Measurements from ENCODE around the gene MAN1A1. TPM values are rescaled to one million over a fixed set of nuclear protein-coding genes. Genes with fewer than 3 reads are reported as not detected.
"Not testable (repeated sequence)": the region's sequence is repeated elsewhere in the genome, so short reads cannot be mapped to it uniquely, and the experiment has no call there.

The MAN1A1 gene
- total RNA-seq, 1 donor from 2014 or later: 57.9 TPM

- peak; percentile 78 for DNase-seq
Observed at GRCh38 chr6:119170447-119171087, 179.0 kb downstream of the MAN1A1 start.

DNA sequence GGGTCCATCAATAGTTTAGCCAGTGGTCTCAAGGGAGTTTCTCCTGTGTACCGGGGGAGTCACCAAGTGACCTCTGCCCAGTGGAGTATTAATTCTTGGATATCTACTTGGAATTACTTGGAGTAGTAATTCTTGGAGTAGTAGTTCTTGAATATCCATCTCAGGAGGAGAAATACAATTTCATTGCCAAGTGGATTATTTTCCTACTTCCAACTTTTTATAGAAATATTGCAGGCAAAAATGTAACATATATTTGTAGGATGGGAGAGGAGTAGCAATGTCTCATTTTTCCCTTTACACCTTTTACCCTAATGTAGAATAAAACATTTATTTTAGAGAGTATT lies 179.5 kb downstream of the MAN1A1 start:
- peak; percentile 78 for DNase-seq

DNA sequence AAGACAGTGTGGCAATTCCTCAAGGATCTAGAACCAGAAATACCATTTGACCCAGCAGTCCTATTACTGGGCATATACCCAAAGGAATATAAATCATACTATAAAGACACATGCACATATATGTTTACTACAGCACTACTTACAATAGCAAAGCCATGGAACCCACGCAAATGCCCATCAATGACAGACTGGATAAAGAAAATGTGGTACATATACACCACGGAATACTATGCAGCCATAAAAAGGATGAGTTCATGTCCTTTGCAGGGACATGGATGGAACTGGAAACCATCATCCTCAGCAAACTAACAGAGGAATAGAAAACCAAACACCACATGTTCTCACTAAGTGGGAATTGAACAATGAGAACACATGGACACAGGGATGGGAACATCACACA lies 180.2 kb downstream of the MAN1A1 start:
- not testable (repeated sequence) for DNase-seq

DNA sequence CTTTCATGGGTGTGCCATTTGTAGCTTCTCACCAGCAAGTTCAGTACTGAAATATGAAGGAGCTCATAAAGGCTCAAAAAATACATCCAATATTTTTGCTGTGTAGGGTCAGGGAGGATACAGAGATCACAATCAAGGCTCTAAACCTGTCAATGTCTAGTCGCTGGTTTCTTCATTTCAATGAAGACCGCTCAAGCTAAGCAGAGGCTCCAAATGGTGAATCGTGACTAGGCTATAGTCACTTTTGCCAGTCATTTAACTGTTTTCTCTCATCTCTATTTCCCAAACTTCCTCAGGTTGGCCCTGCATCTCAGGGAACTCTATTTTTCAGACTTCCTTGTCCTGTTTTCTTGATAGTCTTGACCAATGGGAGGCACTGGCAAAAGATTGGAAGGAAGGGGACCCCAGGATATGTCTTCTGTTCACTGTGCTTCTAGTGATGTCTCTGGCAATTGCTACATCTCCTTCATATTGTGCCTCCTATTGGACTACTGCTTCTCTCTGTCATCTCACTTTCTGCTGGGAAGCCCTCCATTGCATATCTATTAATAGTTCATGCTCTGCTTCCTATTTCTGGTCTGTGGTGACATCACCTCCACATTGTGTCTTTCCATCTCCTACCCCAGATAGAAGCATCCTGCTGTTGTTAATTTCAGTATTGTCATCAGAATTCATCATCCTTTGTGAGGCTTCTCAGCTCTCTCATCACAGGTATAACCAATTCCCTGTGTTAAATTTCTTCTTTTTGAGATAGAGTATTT lies 183.4 kb downstream of the MAN1A1 start:
- DNase-seq: no peak

DNA sequence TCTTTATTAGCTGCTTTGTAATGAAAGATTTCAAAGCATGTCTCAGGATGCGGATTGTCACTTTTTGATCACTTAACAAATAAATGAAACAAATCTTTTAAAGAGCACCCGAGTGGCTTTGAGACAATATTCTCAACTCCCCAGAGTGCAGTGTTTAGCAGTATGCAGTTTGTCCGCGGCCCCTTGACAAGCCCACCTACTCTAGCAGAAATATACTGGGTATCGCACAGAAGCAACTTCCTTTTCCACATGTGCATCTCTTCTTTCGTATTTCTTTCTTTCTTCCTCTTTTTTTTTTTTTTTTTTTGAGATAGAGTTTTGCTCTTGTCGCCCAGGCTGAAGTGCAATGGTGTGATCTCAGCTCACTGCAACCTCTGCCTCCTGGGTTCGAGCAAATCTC lies 186.6 kb downstream of the MAN1A1 start:
- no peak for DNase-seq

GRCh38 chr6:119162134-119162775 lies 187.3 kb downstream of the MAN1A1 start:
- no peak for DNase-seq

DNA sequence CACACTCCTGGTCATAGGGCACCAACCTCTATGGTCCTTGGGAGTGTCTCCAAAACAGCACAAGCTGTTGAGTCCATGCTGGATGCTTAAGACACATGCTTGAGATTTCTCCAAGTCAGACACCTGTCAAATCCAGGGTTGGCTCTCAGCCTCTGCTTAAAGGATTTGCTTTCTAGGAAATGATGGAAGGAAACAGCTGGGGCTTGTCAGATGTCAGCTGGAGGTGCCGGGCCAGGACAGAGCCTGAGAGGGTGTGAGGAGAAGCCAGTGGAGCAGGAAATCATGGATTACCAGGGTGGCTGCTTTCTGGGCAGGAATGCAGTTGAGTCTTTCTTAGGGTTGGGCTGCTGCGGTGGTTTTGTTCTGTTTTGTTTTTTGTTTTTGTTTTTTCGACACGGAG lies 188.1 kb downstream of the MAN1A1 start:
- DNase-seq: no peak

GRCh38 chr6:119160911-119161310 lies 188.7 kb downstream of the MAN1A1 start:
- no peak for DNase-seq

- DNase-seq: peak; percentile 38
Observed at GRCh38 chr6:119158057-119158848, 191.3 kb downstream of the MAN1A1 start.

DNA sequence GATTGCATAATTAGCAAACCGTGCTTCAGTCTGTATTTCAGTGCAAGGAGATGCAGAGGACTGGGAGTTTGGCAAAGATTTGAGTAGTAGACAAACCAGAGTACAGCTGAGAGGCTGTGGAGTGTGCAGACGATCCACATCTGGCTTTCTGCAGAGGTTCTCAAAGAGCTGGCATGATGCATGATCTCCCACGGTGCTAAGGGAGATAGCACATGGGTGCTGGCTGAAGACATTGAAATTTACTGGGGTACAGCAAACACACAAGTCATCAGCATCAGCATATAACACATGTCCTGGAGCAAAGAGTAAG lies 192.1 kb downstream of the MAN1A1 start:
- DNase-seq: peak; percentile 9

DNA sequence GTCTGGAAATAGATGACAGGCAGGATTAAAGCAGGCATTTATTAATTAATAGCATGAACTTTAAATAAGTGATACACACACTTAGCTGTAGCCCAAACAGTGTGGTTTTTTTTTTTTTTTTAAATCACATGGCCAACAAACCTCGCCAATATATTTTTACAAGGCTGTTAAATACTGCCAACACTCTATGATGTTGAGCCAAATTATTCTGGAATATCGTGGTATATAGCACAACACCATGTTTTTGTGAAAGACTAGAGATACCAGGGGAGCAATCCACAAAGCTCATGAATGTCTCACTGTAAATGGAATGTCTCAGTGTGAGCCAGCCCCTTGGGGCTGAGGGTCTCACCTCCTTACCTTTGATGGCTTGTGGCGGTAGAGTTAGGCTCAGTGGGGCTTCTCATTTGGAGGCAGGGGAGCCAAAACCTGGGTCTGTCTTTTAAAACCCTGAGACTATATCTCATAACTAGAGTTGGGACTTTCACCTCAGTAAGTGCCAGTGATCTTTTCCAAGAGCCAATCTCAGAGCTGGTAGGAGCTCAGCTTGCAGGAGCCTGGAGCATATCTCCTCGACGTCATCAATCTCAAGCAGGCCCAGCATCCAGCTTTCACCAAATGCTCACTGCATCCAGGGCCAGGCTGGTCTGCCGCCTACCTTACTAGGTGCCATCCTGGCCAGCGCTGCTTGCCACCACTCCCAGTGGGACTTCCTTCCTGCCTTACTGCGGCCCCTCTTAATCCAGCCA lies 192.6 kb downstream of the MAN1A1 start:
- DNase-seq: no peak

- DNase-seq: not testable (repeated sequence)
Observed at GRCh38 chr6:119156082-119156481, 193.5 kb downstream of the MAN1A1 start.

- no peak for DNase-seq
Observed at GRCh38 chr6:119152187-119152586, 197.4 kb downstream of the MAN1A1 start.

DNA sequence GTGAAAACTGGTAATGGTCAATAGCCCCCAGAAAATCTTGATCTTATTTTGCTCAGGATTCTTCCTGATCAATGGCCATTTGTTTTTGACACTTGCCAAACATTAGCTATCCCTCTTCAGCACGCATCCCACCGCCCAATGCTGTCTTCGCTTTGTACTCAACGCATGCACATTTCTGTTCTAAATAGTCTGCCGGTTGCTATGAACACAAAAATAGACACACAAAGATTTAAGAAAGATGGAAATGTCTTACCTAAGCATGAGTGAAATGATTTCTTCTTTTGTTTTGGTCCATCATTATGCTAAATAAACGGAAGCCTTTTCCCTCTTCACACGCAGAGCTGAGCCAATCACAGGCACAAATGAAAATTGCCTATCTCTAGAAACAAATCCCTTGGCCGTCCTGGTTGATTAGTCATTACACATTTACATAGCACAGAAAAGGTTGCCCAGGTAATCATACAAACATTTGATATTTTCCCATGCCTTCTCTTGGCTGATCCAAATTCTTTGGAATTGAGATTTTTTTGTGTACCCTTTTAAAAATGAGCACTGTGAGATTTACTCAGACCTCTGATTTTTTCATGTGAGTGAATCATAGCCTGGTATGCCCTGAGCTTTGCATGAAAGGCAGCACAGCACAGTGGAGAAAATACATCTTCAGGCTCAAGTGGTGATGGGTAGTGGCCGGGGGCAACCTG lies 200.6 kb downstream of the MAN1A1 start:
- DNase-seq: no peak

DNA sequence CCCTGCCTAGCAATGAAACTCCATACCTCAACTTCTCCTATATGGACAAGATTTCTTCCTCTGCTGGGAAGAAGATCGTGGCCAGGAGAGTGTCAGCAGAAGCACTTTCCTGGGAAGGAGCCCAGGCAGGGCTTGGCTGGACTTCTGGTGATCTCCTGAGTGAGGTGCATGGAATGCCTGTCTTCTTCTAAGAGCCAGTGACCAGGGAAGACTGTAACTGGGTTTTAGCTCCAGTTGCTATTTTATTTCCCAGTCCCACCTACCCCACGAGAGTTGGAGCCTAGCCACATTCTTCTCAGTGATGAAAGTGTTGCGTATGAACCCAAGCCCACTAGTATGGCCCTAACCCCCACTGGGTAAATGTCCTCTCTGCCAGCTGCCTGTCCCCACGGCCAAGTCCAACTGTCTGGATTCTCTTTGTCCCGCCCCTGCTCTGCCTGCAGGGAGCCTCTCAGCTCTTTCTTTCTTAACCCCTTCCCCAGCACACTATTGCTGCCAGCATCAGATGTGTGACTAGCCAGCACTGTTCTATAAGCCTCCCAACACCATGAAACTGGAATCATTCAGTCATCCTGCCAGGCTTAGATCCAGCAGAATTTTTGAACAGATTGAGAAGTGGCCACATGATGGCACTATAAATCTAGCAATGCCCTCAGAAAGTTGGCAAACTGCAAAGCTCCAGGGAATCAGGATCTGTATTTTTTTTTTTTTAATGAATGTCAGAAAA lies 201.3 kb downstream of the MAN1A1 start:
- DNase-seq: peak; percentile 84

DNA sequence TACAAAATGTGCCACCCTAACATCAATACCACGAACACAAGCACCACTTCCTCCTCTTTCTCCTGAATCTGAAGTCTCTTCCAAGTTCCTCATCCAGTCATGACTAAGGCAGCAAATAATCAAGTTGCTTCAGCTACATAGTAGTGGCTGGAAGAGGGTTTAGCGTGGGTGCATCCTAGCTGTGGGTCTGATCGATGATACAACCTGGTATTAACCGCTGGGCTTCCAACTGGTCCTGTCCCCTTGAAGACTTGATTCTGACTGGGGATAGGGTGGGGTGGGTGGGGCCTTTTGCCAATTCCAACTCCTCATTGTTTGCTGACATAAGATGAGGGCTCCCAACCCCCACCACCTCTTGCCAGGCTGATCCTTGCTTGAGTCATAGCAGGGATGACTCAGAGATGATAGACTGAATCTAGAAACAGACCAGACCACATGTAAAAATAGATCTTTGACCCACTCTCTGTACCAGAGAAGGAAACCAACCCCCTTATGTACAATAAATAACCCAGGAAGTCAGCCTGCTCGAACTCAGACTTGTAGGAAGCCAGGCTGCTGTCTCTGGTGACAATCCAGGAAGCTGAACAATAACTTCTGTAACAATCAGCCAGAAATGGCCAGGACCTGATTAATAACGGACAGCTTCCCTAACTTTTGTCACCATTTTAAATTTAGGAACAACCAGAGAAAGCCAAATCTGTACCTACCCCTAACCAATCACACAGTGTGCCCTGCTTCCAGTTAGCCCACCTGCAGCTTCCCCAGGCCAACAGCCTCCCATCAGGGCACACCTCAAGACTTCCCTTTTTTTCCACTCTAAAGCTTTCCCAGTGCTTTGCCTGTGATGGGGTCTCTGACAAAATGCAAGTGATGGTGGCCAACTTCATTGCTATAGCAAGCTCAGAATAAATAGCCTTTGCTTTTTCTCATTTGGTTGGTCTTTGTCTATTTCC lies 202.2 kb downstream of the MAN1A1 start:
- no peak for DNase-seq

- no peak for DNase-seq
Observed at GRCh38 chr6:119145111-119145510, 204.4 kb downstream of the MAN1A1 start.

GRCh38 chr6:119142637-119143036 lies 206.9 kb downstream of the MAN1A1 start:
- no peak for DNase-seq

GRCh38 chr6:119142041-119142440 lies 207.5 kb downstream of the MAN1A1 start:
- no peak for DNase-seq
